ENCODE results near the gene TTC28.
"Not testable (repeated sequence)": the region's sequence is repeated elsewhere in the genome, so short reads cannot be mapped to it uniquely, and the experiment has no call there.

Gene TTC28

DNA sequence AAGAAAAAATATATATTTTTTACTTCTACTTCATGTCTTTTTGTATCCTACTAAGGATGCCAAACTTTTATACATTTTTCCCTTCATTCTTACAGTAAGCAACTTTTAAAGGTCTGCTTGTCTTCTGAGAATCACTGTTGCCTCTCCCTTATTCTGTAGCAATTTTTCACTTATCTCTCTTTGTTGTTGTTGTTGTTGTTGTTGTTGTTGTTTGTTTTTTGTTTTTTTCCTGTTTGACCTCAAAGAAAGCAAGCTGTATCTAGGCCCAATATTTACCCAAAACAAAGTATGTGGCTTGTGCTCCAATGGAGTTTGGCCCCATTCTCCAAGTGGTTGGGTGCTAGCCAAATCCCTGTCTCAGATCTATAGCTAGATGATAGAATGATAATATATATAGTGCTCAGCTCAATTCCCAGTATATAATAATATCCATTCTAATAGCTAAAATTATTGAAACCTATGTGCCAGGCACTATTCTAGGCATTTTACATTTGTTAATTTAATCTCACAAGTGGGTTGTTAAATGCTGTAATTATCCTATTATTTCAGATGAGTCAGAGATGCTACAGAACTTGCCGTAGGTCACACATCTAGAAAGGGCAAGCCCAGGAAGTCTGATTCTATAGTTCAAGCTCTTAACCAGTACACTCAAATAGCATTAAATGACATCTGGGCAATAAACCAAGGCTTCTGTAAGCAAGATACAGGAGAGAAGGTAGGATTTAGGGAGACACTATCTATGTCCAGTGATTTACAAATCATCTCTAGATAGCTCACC, 555.5 kb downstream of the TTC28 start:
- no peak for DNase-seq

DNA sequence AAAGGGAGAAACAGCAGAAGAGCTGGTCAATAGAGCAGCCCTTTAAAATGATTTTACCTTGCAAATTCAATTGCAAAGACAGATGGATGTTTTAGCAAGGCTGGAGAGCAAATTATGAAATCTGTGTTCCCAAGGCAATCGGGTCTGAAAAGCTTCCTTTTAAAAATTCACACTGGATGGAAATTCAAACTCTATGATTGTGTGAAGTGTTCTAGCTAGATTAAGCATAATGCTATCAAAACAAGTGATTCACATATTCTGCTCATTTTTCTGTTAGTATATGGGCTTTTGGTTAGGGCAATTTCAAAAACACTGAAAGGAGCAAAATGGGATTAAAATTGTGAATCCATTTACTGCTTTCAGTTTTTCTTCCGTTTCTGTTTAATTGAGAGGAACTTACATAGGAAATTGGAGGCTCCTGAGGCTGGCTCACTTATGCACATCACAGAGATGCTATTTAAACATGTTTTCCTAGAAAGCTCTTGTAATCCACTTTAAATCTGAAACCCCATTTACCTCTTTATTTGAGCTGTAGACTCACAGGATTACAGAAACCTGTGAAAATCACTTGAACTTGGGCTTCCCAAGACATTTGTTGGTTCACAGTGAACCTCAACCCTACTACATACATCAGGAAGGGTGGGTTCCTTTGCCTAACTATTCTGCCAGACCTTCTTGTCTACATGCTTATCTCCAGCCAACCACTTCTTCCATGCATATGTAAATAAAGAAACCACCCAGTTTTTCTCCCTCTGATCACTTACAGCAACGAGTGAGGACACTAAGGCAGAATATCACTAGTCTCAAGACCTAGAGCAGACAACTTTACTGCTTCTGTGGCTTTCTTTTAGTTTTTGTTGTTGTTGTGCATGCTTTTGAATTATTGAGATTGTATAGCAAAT, 558.7 kb downstream of the TTC28 start:
- no peak for DNase-seq

DNA sequence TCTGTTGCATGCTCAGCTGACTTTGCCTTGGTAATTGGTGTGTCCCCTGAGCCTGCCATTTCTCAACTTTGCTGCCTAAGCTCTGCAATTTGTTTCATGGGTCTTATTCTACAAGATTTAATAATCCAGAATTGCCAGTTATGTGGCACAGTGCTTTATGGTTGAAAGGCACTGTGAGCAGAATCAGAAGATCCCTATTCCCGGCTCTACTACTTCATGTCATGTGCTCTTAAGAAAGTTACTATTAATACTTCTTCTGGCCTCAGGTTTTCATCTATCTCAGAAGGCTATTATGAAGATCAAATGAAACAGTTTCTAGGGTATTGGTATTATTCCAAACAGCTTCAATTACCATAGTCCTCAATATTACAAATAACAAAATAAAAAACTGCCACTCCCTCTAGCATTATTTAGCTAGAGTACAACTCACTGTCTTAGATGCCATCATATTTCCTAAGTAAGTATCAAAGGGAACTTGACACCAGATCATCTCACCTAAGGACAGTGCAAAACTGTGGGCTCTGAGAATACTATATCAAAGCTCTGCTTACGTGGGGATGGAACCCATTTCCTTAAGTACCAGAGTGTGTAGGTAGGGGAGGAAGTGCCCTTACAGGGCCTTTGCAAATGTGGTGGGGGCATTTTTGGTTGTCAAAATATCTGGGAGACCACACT, 560.5 kb downstream of the TTC28 start:
- no peak for DNase-seq

DNA sequence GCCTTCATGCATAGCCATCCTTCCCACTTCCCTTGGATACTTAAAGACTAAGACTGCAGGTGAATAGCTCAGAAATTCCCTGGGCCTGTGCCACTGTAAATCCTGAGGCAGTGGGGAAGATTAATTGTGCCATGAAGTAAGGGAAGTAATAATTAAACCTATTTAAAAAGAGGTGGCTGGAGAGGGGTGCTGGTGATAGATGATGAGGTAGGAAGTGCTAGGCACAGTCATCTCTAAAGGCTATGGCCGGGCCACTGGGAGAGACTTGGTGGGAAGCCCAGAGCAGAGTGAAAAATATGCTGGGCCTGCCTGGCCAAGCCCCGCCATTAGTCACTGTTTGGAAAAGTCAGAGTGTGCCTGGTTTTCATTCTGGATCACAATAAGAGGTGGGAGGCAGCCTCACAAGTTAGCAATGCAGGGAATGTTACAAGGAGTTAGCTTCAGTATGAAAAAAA, 563.4 kb downstream of the TTC28 start:
- no peak for DNase-seq

DNA sequence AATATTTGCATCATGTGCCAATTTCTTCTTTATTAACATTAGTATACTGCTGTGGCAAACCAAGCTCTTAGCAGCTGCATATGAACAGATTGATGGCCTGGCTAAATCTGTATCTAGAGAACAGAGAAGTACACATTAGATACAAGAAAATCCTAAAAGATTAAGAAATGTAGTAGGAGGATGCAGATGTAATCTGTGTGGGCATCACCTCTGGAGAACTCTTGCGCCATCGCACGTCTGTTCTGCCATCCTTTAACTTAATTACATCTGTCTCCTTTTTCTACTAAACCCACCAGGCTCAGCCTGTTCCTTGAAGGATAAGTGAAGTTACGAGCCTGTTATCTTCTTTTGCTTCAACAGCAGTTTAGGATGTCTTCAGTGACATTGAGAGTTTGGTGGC, 564.2 kb downstream of the TTC28 start:
- no peak for DNase-seq

DNA sequence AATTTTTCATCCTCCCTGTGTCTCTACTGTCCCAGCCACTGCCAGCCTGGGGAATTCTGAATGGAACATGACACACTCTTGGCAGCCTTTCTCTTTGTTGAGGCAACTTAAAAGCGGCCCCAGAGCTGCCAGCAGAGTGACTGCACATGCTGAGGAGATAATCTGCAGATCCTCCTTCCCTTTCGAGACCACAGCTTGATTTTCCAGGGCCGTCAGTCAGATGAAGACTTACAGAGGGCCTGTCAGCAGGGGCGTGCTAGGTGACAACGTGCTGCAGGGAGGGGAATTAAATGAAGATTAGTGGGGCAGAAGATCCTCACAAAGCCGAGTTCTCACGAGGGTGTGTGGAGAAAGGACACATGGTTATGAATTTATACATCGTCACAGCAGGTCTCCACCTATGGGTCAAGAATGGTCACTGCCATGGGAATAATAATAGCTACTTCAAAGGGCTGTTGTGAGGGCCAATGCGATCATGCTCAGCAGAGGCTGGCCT, 567.0 kb downstream of the TTC28 start:
- no peak for DNase-seq

DNA sequence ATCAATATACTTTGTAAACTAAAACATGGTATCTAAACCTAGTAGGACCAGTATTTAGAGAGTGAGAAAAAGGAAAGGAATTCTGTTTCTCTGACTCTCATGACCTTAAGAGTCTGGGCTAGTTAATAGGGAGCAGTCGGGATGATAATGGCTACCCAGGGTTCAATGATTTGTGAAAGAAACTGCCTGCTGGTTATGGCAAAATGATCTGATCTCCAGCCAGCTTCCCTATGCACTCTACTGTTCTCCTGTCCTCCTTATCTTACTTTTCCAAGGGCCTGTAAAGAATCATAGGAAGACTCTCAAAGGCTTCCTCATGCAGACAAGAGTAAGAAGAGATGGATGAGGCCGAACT, 567.5 kb downstream of the TTC28 start:
- DNase-seq: no peak

DNA sequence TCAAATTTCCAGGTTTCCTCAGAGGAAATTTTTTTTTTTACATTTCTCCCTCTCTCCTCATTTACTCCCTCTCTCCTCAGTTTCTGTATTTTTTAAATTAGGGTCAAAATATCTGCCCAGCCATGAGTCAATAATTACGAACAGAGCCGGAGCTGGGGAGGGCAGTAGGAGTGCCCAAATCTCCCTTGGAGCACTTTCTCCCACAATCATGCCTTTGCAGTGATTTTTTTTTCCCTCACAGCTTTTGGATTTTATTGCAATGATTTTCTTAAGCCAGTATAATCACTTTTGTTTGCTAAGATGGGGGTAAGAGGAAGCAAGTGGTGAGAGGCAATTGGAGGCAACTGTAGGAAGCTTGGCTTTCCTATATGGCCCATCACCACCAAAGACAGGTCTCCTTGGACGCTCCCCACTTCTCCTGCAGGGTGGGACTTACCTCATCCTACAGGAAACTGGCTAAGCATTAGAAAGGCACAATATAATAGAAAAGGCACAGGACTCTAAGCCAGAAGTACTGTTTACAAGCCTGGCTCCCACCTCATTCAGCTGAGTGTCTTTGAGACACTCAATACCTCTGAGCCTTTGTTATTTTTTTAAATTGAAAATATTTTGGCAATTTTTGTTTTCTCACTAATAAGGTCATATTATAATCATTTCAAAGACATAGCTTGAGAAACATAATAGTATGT, 568.0 kb downstream of the TTC28 start:
- no peak for DNase-seq

DNA sequence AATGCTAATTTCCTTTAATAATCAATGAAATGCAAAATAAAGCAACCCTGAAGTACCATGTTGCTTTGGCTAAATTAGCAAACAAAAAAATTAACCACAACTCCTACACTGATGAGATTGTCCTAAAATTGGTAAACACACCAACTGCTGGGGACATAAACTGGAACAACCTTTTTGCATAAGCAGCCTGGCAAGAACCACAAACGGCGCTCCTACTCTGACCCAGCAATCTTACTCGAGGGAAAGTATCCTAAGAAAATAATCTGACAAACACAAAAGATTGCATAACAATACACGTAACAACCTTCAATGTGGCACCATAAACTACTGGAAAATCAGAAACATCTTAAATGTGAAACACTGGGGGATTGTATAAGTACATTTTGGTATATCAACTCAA, 570.8 kb downstream of the TTC28 start:
- no peak for DNase-seq

DNA sequence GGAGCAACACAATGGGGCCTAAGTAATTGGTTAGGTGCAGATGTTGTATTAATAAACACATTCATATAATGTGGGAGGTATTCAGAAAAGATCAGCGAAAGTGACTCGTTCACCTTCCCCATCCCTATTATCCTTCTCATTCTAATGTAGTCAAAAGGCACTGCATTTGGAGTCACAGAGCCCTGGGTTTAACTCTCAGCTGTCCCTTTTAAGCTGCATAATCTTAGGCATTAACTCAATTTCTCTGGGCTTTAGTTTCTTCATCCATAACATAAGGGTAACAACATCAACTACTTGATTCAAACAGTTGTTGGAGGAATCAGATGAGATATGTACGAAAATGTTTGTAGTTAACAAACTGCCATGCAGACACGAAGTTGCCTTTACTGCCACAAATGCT, 573.0 kb downstream of the TTC28 start:
- no peak for DNase-seq

DNA sequence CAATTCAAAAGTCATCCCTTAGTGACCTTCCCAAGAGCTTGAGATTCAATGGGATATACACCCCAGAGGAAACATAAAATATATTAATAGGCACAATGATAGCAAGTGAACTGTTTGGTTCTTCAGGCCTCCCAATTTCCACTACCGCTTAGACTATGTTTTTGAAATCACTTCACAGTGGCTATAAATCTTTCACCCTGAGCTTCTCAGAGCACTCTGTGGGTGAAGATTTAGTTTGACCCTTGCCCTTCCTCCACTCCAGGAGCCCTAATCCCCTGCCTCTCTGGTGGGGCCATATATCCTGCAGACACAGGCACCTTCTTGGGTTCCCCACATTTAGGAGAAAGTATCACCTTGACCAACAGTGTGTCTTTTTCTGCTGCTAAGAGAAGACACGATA, 573.7 kb downstream of the TTC28 start:
- no peak for DNase-seq

DNA sequence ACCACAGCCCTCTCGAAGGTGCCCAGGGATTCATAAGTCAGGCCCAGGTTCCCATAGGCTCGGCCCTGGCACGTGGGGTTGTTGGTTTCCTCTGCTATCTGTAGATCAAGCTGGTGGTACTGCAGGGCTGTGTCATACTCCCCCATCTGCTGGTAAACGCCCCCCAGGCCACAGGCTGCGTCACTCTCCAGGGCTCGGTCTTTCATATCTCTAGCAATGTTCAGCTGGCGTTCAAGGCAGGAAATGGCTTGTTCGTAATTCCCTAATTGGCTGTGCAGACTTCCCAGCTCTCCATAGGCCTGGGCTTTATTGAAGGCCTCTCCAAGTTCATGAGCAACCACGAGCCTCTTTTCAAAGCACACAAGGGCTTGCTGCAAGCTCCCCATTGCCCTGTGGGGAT, 574.2 kb downstream of the TTC28 start:
- no peak for DNase-seq

DNA sequence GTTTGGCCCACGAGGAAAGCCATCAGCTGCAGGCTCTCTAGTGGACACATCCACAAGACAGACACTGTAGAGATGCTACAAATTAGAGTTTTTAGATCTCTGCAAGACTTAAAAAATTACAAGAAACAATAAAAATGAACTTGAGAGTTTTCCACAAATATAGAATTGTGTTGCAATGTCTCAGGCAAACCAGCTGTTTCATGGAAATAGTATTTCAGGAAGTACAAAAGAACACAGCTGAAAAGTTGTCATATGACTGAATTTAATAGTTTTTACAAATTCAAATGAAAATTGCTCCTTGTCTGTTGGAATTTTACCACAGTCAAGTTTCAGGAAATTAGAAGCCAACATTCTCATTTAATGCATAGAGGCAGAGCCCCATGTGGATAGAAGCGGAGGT, 576.0 kb downstream of the TTC28 start:
- DNase-seq: no peak

DNA sequence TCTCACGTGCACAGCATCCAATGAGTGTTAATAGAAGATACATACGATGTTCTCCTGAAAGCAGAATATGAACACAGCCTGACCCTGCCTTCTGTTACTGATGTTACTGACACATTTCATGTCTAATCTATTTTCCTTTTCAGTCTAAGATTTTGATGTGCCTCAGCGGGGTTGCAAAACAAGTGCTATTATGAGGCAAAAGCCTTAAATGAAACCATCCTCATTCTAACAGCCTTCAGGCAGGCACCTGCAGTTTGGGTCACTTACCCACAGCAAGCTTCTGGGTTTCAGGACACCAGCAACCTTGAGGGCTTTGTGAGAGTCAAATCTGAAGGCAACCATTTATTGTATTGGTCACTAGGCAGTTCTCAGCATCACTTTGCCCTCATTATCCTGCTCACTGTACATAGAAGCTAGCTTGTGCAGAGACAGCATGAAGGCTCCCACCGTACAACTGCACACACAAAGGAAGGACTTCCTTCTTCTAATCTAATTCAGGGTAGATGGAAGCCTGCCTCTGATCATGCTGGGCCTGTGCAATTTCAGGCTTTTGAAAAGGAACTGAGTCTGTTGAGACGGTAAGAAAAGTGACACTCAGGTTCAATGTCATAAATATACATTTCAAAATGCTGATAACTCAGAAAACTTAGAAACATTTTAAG, 577.4 kb downstream of the TTC28 start:
- DNase-seq: no peak

DNA sequence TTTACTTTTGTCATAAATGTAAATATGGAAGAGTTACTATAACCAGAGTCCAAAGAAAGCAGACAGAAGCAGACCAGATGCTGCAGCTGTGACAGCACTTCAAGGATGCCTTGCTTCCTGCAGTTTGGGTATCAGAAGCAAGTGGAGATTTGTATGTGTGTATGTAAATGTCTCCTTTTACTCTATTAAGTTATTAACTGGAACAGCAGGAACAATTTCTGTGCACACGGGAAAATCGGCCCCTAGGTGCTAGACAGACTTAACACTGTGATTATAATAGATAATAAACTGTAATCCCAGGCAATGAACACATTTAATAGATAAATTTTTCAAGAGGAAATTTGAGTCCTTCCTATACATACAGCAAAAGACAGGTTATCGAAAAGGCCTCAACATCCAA, 582.0 kb downstream of the TTC28 start:
- DNase-seq: no peak

DNA sequence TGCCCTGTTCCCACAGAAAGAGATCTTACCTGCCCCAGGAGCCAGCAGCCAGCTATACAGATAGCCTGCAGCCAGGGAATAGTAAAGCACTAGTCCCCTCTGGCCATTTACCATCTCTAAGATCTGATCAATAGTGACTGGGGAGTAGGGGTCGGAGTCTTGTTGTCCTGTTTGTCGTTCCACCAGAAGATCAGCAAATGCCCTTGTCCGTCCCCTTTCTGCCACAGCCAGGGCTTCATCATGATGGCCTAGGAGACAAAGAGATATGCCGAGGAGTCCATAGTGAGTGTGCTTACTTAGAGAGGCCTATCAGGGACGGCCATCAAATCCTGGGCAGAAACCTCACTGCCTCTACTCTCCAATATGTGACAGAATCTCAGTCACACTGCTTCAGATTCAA, 583.5 kb downstream of the TTC28 start:
- DNase-seq: no peak

DNA sequence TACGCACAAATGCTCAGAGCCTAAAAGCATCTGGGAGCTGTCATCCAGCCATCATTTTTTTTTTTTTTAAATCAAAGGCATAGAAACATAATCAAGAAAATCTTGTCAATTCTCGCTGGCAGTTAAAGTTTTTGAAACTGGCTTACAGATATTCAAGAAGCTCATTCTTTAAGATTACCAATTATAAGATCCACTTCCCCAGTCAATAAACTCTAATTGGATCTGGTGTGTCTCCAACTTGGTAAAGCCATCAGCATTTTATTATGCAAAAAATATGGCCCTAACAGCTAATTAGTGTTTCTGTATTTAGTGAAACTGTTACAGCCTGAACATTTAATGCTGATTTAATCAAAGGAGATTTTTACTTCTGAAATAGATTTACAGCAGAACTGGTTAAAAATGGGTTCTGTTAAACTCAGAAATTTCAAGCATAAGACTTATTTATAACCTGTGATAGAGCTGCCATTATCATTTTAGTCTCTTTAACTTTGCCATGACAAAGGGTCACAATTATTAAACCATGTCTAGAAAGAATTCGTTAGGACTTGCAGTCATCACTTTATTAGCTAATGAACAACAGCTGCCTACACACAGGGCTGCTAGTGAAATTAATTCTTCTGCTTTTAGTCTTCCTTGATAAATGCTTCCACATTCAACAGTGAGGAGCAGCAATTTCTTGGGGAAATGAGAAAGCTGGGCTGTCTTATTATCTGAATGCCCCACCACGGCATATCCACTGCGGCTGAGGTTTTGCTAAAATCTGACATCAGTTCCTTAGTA, 584.1 kb downstream of the TTC28 start:
- DNase-seq: no peak

DNA sequence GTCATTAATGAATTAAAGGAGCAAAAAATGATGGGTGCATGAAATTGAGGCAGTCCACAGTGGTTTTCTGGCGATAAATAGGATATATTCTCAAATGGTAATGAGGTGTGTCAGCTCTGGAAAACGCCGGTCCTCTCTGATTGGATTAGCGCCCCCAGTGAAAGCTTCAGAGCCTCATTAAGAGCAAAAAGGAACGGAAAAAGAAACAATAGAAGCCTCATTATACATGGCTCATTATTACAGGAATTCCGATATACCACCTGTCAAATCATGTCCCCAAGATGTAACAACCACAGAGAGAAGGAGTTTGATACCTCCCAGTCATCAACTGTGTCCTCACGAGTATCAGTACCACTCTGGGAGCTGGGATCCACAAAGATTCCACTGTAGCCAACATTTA, 584.9 kb downstream of the TTC28 start:
- no peak for DNase-seq

DNA sequence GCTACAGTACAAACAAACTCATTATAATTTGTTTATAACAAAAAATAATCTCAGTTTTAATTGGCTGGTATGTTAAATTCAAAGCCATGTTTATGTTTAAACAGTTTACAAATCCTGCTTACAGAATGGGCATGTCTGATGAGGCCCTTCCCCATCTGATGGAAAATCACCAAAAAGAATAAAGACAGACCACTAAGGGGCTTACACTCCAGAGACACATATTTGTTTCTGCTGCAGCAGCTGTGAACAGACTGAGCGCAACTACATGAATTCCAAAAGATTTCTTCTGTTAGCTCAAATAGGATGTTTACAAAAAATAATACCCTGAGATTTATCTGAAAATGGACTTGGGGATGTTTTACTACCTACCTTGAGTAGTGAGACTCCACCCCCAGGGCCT, 585.9 kb downstream of the TTC28 start:
- no peak for DNase-seq

DNA sequence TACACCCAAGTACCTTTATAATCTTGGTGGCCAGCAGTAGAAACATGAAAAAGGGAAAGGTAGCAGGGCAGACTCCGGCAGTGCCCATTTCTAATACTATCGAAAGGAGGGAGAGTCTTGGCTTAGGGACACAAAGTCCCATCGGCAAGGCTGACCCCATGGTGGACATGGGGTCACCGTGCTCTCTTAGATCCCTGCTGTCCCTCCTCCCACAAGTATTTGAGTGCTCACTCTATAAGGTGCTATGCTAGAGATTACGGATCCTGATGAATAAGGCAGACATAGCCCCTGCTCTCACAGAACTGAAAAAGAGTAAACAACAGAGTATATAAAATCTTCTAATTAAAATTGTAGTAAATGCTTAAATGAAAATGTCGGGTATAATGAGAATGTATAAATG, 588.2 kb downstream of the TTC28 start:
- no peak for DNase-seq

DNA sequence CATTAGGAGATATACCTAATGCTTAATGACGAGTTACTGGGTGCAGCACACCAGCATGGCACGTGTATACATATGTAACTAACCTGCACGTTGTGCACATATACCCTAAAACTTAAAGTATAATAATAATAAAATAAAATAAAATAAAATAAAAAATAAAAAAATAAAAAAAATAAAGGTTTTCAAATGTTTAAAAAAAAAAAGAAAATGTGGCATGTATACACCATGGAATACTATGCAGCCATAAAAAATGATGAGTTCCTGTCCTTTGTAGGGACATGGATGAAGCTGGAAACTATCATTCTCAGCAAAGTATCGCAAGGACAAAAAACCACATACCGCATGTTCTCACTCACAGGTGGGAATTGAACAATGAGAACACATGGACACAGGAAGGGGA, 590.1 kb downstream of the TTC28 start:
- not testable (repeated sequence) for DNase-seq

DNA sequence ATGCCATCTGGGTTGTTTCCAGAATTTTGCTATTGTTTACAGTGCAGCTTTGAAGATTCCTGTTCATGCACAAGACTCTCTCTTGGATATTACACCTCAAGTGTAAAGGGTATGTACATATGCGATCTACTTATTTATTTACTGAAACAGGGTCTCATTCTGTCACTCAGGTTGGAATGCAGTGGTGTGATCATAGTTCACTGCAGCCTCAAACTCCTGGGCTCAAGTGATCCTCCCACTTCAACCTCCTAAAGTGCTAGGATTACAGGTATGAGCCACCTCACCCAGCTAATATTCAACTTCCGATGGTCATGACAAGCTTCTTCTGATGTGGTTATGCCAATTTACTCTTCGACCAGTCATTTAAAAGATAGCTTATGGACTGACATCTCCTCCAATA, 602.5 kb downstream of the TTC28 start:
- DNase-seq: no peak

All from NCI-H2107 (cell line).